HG02973 (cell line): ENCODE measurements around the gene LRRC34.

Experiments
- ATAC-seq: cut with Tn5 transposase; IDR thresholded peaks from one replicate; pipeline ENCODE4 v1.9.1; 2021; ENCODE audit warnings: moderate library complexity; ENCODE audit not compliant: unreplicated experiment

LRRC34 gene

DNA sequence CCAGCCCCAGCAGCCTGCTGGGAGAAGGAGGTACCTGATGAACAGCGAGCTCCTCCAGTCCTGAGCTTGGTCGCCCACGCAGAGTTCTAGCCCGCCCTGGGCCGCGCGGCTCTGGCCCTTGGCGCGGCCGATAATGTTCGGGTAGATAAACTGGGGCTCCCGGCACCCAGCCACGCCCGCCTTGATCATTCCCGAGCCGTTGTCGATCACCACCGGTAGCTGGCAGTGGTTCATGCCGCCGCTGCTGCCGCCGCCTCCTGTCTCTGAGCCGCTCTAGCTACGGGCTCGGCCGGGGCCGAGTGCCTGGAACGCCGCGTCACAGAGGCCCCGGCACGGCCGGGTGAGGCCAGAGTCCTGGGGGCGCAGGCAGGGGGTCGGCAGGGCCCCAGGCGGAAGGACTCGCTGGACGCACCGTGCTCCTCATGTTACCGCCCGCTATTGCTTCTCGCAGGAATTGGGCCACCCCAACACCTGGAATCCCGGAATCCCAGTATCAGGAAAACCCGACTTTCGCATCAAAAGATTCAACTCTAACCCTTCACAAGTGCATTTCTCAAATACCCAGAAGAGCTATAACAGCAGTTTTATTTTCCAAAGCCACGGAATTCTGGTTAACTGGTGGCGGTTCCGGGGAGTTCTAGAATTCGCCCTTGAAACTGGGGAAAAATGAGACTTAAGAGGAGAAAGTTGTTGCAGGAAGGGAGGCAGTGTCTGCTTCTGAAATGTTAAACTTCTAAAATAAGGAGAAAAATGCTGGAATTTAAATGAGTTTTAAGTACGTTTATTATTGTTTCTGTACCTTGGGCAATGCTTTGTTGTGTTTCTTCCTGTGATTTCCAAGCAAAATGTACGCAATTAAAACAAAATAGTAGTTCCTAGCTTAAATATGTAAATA, 43.2 kb downstream of the LRRC34 start, which contains the start of gene ACTRT3:
Gene ACTRT3, minus strand, starts transcription at position 275 of the 895 bp plus-strand sequence. Its CDS starts 41 bp downstream, at position 234.
- peak; percentile 20 for ATAC-seq

DNA sequence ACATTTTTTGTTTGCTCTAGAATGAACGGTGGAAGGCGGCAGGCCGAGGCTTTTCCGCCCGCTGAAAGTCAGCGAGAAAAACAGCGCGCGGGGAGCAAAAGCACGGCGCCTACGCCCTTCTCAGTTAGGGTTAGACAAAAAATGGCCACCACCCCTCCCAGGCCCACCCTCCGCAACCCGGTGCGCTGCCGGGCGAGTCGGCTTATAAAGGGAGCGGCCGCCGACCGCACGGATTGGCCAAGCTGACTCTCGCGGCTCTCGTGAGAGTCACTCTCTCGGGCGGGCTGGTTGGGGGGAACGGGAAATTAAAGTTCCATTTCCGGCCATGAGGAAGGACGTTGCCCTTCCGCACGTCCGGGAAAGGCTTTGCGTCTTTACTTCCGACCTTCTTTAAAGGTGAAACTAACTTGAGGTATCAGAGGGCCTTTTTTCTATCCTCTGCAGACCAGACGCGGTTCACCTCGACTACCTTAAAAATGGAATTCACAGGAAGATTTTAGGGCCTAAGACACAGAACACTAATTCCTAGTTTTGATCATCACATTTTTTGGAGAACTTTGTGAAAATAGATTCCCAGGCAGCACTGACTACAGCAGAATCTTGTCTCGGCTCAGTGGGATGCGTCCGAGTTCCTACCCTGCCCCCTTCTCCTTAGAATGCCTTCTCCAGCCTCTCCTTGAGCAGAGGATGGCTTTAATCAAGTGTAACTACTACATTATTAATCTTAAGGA, 47.7 kb downstream of the LRRC34 start, which contains the start of gene TERC:
Gene TERC, minus strand, starts transcription at position 179 of the 731 bp plus-strand sequence.
- peak; percentile 74 for ATAC-seq

DNA sequence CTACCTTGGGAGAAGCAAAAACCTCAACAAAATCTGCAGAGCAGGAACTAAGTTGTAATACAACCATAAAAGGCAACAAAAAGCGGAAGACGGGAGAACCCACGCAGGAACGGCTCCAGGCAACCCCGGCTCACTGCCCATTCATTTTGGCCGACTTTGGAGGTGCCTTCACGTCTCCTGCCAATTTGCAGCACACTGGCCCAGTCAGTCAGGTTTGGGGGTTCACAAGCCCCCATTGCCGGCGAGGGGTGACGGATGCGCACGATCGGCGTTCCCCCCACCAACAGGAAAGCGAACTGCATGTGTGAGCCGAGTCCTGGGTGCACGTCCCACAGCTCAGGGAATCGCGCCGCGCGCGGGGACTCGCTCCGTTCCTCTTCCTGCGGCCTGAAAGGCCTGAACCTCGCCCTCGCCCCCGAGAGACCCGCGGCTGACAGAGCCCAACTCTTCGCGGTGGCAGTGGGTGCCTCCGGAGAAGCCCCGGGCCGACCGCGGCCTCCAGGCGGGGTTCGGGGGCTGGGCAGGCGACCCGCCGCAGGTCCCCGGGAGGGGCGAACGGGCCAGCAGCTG, 48.3 kb downstream of the LRRC34 start:
- peak; percentile 25 for ATAC-seq

DNA sequence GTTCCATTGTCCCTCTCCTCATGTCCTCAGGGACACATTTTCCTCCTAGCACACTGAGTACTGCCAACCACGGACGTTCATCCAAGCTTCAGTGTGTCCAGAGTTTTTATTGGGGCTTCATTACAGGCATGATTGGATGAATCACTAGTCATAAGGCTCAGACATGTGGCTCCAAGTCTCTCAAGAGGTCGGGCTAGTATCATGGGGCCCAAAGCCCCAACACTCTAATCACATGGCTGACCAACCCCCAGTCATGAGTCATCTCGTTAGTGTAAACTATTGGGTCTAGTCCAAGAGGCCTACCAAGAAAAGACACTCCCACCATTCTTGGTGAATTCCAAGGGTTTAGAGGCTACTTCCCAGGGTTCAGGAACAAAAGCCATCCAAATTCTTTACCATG, 52.2 kb downstream of the LRRC34 start:
- no peak for ATAC-seq

DNA sequence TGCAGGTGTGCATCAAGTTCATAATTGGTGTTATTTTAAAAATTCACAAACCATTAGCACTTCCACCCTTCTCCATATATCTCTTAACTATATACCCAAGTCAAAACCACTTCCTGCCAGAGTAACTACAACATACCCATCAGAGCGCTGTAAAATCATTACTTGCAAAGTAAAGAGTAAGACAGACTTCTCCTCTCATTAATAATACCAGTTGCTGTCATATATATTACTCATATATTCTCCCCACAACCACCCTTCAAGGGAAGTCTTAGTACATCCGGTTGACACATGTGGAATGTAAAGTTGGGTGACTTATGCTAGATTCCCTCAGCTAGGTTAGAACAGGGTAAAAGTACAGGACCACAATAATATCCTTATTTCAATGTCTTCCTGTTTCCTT, 53.4 kb downstream of the LRRC34 start:
- ATAC-seq: peak; percentile 45

DNA sequence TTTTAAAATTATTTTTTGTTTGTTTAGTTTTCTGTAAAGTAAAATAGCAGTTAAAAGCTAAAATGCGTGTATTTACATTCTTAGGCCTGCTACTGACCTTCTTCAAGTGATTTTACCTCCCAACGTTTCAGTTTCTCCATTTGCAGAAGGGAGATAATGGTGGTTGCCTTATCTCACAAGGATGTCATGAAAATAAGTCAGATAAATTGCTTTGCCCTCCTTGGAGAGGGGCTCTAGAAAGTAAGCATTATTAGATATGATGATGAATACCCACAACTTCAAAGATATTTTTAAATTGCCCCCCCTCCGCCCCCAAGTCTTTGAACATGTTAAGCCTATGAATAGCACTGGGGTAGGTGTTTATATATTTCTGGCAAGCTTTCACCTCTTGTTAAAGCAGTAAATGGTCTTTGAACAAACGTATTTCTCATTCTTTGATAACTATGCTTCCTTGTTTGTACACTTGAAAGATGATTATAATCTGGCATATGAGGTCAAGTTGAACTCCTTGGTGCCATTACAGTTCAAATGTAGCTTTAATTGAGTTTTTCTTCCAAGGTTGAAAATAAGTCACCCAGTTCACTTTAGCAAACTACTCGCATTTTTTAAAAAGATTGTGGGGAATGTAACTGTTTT, 54.2 kb downstream of the LRRC34 start:
- no peak for ATAC-seq

DNA sequence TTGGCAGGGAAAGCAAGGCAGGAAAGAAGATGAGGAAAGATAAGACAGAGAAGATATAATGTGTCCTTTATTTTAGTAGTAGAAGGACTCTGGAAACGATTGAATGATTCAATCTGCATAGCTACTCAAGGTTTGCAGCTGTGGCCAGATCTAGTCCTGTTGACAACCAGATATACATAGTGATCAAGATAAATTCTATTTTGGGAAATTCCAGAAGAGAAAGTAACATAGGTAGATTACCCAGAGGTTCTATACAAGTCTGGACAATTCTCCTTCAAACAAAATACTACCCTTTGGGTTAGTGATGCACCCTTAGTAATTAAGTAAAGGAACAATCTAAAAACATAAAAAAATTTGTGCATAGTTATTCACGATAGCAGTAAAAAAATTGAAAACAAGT, 57.2 kb downstream of the LRRC34 start:
- no peak for ATAC-seq

DNA sequence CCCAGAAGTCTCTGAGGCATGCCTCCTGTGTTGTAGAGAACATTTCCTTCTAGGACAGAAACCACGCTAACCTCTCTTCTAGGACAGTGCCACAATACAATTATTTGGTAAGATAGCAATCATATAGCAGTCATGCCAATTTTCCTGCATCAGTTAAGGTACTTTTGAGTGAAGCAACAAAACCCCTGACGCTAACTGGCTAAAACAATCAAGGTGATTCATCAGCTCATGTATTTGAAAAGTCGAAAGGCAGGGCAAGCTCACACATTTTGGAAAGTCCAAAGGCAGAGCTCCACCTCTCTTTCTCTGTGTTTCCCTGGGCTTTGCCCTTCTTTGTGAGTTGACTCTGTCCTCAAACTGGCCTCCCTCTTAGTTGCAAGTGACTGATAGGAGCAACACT, 58.0 kb downstream of the LRRC34 start:
- no peak for ATAC-seq

DNA sequence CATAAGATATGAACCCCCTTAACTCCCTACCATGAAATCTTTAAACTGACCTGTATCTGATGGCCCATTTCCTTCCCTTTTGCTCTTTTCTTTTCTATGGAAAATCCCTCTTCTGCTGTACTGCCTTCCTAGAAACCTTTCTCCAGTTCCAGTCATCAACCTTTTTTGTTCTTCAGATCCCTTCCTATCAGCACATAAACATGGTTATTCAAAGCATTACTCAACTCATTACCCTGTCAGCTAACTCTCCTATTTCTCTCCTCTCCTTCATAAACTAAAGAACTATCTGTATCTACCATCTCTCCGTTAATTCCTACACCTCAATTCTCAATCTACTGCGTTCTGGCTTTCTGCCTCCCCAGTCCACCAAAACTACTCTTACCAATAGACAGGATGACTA, 60.8 kb downstream of the LRRC34 start:
- ATAC-seq: no peak

DNA sequence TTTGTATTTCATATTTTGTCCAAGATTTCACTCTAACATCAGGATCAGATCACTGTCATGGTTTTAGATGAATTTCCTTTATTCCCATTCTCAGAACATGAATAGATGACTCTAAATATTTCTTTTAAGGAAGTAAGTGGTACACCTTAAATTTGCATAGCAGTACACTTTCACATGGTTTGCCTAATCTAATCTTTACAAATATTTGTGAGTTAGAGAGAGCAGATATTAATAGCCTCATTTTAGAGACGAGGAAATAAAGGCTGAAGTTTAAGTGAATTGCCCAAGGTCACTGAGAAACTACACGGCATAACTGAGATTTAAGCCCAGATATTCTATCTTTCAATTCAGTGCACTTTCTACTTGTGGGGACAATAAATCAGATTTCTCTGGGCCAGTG, 62.0 kb downstream of the LRRC34 start:
- ATAC-seq: no peak

DNA sequence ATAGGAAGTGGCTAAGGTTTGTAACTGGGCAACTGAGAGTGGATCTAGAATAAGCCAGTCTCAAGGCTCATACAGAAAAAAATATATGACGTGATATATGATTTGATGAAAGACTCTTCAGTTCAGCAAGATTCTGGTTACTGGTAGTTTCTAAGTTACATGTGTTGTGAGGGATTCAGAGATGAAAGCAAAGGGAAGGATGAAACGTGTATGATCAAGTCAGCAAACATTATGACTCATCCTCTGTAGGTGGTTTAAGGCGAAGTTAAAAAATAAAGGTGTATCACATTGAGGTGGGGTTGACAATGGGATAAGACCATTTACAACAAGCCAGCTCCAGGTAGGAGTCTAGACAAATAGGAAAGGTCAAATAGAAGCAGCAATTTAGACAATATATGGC, 64.0 kb downstream of the LRRC34 start:
- ATAC-seq: no peak

DNA sequence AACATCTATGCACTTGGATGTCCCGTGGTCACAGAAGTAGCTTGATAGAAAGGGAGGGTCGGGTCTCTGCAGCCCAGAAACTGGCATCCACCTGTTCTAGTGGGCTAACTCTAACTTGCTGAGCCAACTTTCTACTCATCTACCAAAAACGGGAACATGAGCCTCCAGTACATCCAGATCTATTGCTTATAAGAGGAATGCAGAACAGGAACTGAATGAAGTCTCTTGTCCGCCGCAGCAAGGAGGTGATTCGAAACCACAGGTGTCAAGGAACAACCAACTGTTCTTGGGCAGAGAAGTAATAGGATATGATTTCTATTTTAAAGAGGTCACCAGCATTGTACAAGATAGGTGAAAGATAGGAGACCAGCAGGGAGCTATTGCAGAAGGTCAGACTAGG, 65.8 kb downstream of the LRRC34 start:
- ATAC-seq: no peak

DNA sequence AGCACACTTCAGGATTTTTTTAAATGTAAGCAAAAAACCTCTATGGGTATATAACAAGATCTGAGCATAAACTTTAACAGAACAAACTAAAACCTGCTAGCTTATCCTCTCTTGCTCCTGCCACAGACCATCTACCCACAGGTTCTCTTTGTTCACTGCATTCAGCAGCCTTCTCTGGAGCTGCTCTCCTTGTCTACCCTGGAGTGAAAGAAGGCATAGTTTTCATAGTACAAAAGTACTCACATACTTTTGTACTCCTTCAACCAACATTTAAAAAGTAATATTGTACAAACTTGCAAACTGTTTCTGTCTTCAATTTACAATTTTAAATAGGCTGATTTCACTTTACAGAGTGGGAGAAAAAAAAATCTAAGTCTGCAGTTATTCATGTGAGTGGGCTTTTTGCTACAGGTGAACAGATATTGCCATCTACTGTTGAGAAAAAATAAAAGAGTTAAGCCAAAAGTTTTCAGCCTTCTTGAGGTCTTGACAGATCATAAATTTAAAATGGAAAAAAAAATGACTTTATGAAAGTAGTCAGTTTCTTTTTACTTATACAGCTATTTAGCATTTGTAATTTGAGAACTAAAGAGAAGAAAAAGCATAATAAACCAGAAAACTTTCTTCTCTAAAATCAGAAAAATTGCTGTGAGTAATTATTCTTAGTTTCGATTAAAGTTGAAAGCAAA, 68.2 kb downstream of the LRRC34 start:
- no peak for ATAC-seq
